ENCODE results near the gene JKAMP. TPM values are rescaled to one million over a fixed set of nuclear protein-coding genes. Genes with fewer than 3 reads are reported as not detected.

JKAMP gene
- total and polyA plus RNA-seq, 4 donors = 19.7 to 65.1 (median 32.5) TPM

DNA sequence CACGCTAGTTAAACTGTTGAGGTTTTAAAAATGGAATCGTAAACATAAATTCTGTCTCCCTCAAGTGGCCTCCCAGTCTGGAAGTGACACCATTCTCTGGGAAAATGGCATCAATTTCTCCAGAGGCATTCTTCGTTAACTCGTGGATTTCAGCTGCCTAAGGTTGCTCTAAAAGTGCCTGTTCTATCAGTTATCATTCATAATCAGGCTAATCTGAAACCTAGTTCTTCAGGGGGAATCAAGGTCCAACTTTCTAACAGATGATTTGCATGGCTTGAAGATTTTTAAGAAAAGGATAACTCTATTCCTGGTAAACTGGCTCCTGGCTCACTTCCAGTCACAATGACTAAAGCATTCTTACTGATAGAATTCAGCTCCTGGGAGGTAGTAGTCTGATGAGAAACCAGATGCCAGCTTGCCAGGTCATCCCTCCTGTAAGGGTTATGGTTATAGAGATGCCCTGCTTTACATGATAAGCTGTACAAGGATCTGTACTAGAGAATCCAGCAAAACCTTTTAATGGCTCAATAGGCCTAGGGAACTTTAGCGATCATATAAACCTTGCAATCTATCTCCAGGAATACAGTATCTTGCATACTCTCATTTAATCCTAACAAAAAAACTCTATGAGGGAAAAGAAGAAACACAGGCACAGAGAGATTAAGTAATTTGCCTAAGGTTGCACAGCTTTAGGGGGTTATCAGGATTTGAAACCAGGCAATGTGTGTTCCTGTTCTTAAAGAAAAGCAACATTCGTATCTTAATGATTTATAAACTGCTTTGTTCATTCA is 1.6 kb upstream of the JKAMP start:
- 56% methylated on average over 6 of the region's 6 CpGs for WGBS
- H3K4me3 ChIP-seq (ENCODE audit: low read depth in 1 of 3, low read length in 3 of 3) = peak overlapping the region; percentile 61 to 74 (median 69)
- H3K9ac ChIP-seq (ENCODE audit: low read depth in 1 of 2, low read length in 2 of 2) = peak overlapping the region; percentile 66 to 90

DNA sequence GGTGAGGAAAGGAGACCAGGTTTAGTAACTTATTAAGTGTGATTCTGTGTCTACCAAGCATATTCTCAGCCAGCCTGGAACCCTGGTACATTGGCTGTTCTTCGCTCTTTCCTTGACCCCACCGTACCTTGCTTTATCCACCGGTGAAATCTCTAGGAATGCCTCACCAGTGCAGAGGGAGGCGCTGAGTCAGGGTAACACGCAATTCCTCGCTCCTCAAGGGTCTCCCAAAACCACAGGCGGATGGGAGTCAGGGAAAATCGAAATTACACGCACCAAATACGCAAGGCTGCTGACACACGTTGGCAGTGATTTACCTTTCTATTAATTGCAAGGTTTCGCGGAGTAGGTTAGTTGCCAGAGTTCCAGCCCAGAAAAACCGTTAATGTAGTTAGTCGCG is 954 bp upstream of the JKAMP start:
- no peak for DNase-seq (ENCODE audit: low spot score)
- H3K27ac ChIP-seq (ENCODE audit: low read depth in 1 of 2, low read length in 2 of 2) = peak overlapping the region; percentile 93 to 98
- WGBS = 3% methylated on average over 16 of the region's 16 CpGs
- H3K9me3 ChIP-seq (ENCODE audit: control insufficient read depth in 4 of 4, low read length in 3 of 4) = no peaks in the 10 kb centered on the region
- TF ChIP-seq CTCF (IDR thresholded peaks at IDR 0.05; ENCODE audit: low read depth, low read length, missing input control) = no peak
- no peak for TF ChIP-seq RAD21 (IDR thresholded peaks at IDR 0.05)
- no peak for TF ChIP-seq HNF4G (IDR thresholded peaks at IDR 0.05)
- TF ChIP-seq TAF1 (conservative IDR thresholded peaks at IDR 0.05) = no peak
- TF ChIP-seq MAX (IDR thresholded peaks at IDR 0.05) = no peak
- no peak for TF ChIP-seq SP1 (IDR thresholded peaks at IDR 0.05)
- TF ChIP-seq ATF3 (IDR thresholded peaks at IDR 0.05) = no peak
- TF ChIP-seq FOXA2 (IDR thresholded peaks at IDR 0.05) = no peak
- TF ChIP-seq, protein P1, sequence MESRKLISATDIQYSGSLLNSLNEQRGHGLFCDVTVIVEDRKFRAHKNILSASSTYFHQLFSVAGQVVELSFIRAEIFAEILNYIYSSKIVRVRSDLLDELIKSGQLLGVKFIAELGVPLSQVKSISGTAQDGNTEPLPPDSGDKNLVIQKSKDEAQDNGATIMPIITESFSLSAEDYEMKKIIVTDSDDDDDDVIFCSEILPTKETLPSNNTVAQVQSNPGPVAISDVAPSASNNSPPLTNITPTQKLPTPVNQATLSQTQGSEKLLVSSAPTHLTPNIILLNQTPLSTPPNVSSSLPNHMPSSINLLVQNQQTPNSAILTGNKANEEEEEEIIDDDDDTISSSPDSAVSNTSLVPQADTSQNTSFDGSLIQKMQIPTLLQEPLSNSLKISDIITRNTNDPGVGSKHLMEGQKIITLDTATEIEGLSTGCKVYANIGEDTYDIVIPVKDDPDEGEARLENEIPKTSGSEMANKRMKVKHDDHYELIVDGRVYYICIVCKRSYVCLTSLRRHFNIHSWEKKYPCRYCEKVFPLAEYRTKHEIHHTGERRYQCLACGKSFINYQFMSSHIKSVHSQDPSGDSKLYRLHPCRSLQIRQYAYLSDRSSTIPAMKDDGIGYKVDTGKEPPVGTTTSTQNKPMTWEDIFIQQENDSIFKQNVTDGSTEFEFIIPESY (IDR thresholded peaks at IDR 0.05) = no peak
- TF ChIP-seq JUND (IDR thresholded peaks at IDR 0.05) = no peak
- no peak for TF ChIP-seq EGR1 (IDR thresholded peaks at IDR 0.05; ENCODE audit: low read depth in 2 of 2)
- peak overlapping the region; percentile 61 to 74 (median 69) for H3K4me3 ChIP-seq (ENCODE audit: low read depth in 1 of 3, low read length in 3 of 3)
- H3K36me3 ChIP-seq (ENCODE audit: control insufficient read depth in 4 of 4, insufficient read depth in 3 of 4, low read depth in 1 of 4, low read length in 3 of 4) = peaks cover 0 to 9% (median 3%) of the 10 kb centered on the region in 4 donors
- peaks cover 5 to 34% (median 26%) of the 10 kb centered on the region in 4 donors for H3K4me1 ChIP-seq (ENCODE audit: control insufficient read depth in 4 of 4, insufficient read depth in 4 of 4, low read length in 3 of 4)
- no peaks in the 10 kb centered on the region for H3K27me3 ChIP-seq (ENCODE audit: control insufficient read depth in 4 of 4, insufficient read depth in 4 of 4, low read length in 3 of 4)
- peak overlapping the region; percentile 66 to 90 for H3K9ac ChIP-seq (ENCODE audit: low read depth in 1 of 2, low read length in 2 of 2)

More for the DNA sequence above, 1.6 kb upstream of the JKAMP start:
- Histone ChIP-seq H3K27me3 (ENCODE audit: control insufficient read depth in 4 of 4, insufficient read depth in 4 of 4, low read length in 3 of 4) (no peaks in the 10 kb centered on the region), H3K4me1 (ENCODE audit: control insufficient read depth in 4 of 4, insufficient read depth in 4 of 4, low read length in 3 of 4) (peaks cover 5 to 34% (median 26%) of the 10 kb centered on the region in 4 donors), H3K36me3 (ENCODE audit: control insufficient read depth in 4 of 4, insufficient read depth in 3 of 4, low read depth in 1 of 4, low read length in 3 of 4) (peaks cover 0 to 3% (median under 1%) of the 10 kb centered on the region in 4 donors), H3K27ac (ENCODE audit: low read depth in 1 of 2, low read length in 2 of 2) (peak overlapping the region; percentile 49 to 93), H3K9me3 (ENCODE audit: control insufficient read depth in 4 of 4, low read length in 3 of 4) (no peaks in the 10 kb centered on the region)
- TF ChIP-seq FOXA2 (IDR thresholded peaks at IDR 0.05) (no peak), NR2F2 (IDR thresholded peaks at IDR 0.05) (peak; percentile 6), YY1 (IDR thresholded peaks at IDR 0.05) (peak; percentile 58)
- DNase-seq (ENCODE audit: low spot score) = no peak
